Peyer's patch (tissue), 4 donors: ENCODE measurements around the gene SPNS1. TPM values are rescaled to one million over a fixed set of nuclear protein-coding genes. Genes with fewer than 3 reads are reported as not detected.

Source experiments
- DNase-seq, 3 donors: peaks; one replicate each; pipeline ENCODE4 v3.0.0-alpha.2; 2017 to 2019
- H3K27ac ChIP-seq, 4 donors: fragments of 200-600 bp; sonication (generic); one replicate each; pipeline ENCODE4 v1.5.1; 2016 to 2019
- H3K27me3 ChIP-seq, 2 donors: fragments of 200-600 bp; sonication (generic); one replicate each; pipeline ENCODE4 v1.5.1; 2019
- H3K36me3 ChIP-seq, 3 donors: fragments of 200-600 bp; sonication (generic); one replicate each; pipeline ENCODE4 v1.5.1; 2016 to 2019
- H3K4me1 ChIP-seq, 4 donors: fragments of 200-600 bp; sonication (generic); one replicate each; pipeline ENCODE4 v1.5.1; 2016 to 2019
- H3K4me3 ChIP-seq, 4 donors: fragments of 200-600 bp; sonication (generic); 1 replicate in 3 of 4; 2 replicates in 1 of 4; pipeline ENCODE4 v1.5.1; 2016 to 2019; ENCODE audit warnings: mild to moderate bottlenecking in 1 of 4
- H3K9me3 ChIP-seq, 4 donors: fragments of 200-600 bp; sonication (generic); one replicate each; pipeline ENCODE4 v1.5.1; 2016 to 2019; ENCODE audit warnings: mild to moderate bottlenecking in 1 of 4
- CTCF ChIP-seq, 6 experiments: fragments of 450-650 bp in 4 of 6; fragments of 200-600 bp in 2 of 6; sonication (generic) in 1 of 6; IDR thresholded peaks; one replicate each; pipeline ENCODE4 v1.5.1; 2017 to 2019; ENCODE audit warnings: antibody characterized with exemption in 6 of 6, mild to moderate bottlenecking in 3 of 6, moderate library complexity in 1 of 6
- POLR2A ChIP-seq, 2 donors: fragments of 450-650 bp; IDR thresholded peaks; one replicate each; pipeline ENCODE4 v1.5.1; 2017; ENCODE audit warnings: antibody characterized with exemption in 2 of 2, mild to moderate bottlenecking in 2 of 2, moderate library complexity in 2 of 2
- total RNA-seq, 4 donors: library from RNA; depleted of rRNA; stranded (reverse); fragments of >200 nt; gene quantifications; one replicate each; pipeline ENCODE4 v1.1.0, GENCODE V29; 2016

Gene SPNS1
- total RNA-seq, 4 donors from 2014 or later = 30.5 to 49.7 (median 36.3) TPM

- Histone ChIP-seq H3K27ac (peak overlapping the region in 2 of 4 donors; percentile 13 to 42), H3K9me3 (no peaks in the 10 kb centered on the region), H3K27me3 (no peaks in the 10 kb centered on the region), H3K4me1 (no peaks in the 10 kb centered on the region), H3K4me3 (no peak overlapping the region), H3K36me3 (no peaks in the 10 kb centered on the region)
- TF ChIP-seq CTCF (IDR thresholded peaks at IDR 0.05) = no peak
- TF ChIP-seq POLR2A (IDR thresholded peaks at IDR 0.05) = no peak
- no peak for DNase-seq
These were observed 34.7 kb downstream of the SPNS1 start for GRCh38 chr16:29009050-29009837.

- Histone ChIP-seq H3K27me3 (no peaks in the 10 kb centered on the region), H3K9me3 (no peaks in the 10 kb centered on the region), H3K4me1 (no peaks in the 10 kb centered on the region), H3K4me3 (no peak overlapping the region), H3K36me3 (no peaks in the 10 kb centered on the region), H3K27ac (peak overlapping the region in 1 of 4 donors; percentile 42)
- no peak for TF ChIP-seq POLR2A (IDR thresholded peaks at IDR 0.05)
- no peak for TF ChIP-seq CTCF (IDR thresholded peaks at IDR 0.05)
- DNase-seq = no peak
These were observed 35.2 kb downstream of the SPNS1 start for GRCh38 chr16:29009838-29010166.

GRCh38 chr16:29011112-29011511 lies 36.5 kb downstream of the SPNS1 start:
- no peaks in the 10 kb centered on the region for H3K27me3 ChIP-seq
- H3K36me3 ChIP-seq = no peaks in the 10 kb centered on the region
- H3K27ac ChIP-seq = no peak overlapping the region
- no peaks in the 10 kb centered on the region for H3K9me3 ChIP-seq
- TF ChIP-seq CTCF (IDR thresholded peaks at IDR 0.05) = no peak
- no peak for TF ChIP-seq POLR2A (IDR thresholded peaks at IDR 0.05)
- H3K4me3 ChIP-seq = no peak overlapping the region
- H3K4me1 ChIP-seq = no peaks in the 10 kb centered on the region
- DNase-seq = no peak

- H3K27me3 ChIP-seq = no peaks in the 10 kb centered on the region
- no peaks in the 10 kb centered on the region for H3K9me3 ChIP-seq
- no peak overlapping the region for H3K4me3 ChIP-seq
- no peak for TF ChIP-seq CTCF (IDR thresholded peaks at IDR 0.05)
- no peak for TF ChIP-seq POLR2A (IDR thresholded peaks at IDR 0.05)
- DNase-seq = no peak
- H3K36me3 ChIP-seq = no peaks in the 10 kb centered on the region
- H3K27ac ChIP-seq = no peak overlapping the region
- no peaks in the 10 kb centered on the region for H3K4me1 ChIP-seq
These were observed 37.3 kb downstream of the SPNS1 start for GRCh38 chr16:29011851-29012250.

- H3K4me1 ChIP-seq = no peaks in the 10 kb centered on the region
- TF ChIP-seq POLR2A (IDR thresholded peaks at IDR 0.05) (no peak), CTCF (IDR thresholded peaks at IDR 0.05) (no peak)
- H3K27me3 ChIP-seq = no peaks in the 10 kb centered on the region
- no peaks in the 10 kb centered on the region for H3K36me3 ChIP-seq
- H3K27ac ChIP-seq = peak overlapping the region in 1 of 4 donors; percentile 31
- no peak overlapping the region for H3K4me3 ChIP-seq
- H3K9me3 ChIP-seq = no peaks in the 10 kb centered on the region
- DNase-seq = no peak
These were observed 38.5 kb downstream of the SPNS1 start for GRCh38 chr16:29012913-29013553.
